GM23248 (cell line): ENCODE results near the gene ARHGAP25.

Experiments
- EZH2 ChIP-seq: fragments of 200-600 bp; sonication (generic); IDR thresholded peaks from 2 replicates; pipeline ENCODE4 v1.6.1; 2018; ENCODE audit warnings: antibody characterized with exemption, mild to moderate bottlenecking; ENCODE audit not compliant: insufficient read depth, poor library complexity, severe bottlenecking
- EZH2phosphoT487 ChIP-seq: fragments of 200-600 bp; sonication (generic); IDR thresholded peaks from 2 replicates; pipeline ENCODE4 v1.6.1; 2018; ENCODE audit warnings: antibody characterized with exemption, moderate library complexity, mild to moderate bottlenecking, low read depth; ENCODE audit not compliant: insufficient read depth

DNA sequence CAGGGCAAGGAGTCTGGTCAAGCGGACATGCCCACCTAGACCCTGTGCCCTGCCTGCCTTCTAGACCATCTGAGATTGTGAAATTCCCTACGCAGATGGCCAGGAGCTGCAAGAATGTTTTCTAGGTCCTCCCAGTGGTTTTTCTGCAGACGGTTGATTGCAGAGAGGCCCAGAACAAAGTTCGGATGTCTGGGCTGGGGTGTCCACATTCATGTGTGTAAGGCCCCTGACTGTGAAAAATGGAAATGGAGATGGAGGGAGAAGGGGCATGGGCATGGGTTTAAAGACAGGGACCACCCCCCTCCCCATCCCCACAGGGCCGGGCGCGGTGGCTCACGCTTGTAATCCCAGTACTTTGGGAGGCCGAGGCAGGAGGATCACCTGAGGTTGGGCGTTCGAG is 11.8 kb downstream of the ARHGAP25 start:
- TF ChIP-seq EZH2 (no peak), EZH2phosphoT487 (no peak)
